ENCODE measurements around the gene GIGYF2. TPM values are rescaled to one million over a fixed set of nuclear protein-coding genes. Genes with fewer than 3 reads are reported as not detected.

Gene GIGYF2
- total RNA-seq, 6 donors from 2014 or later = 54.7 to 127 (median 70.8) TPM

GRCh38 chr2:232875256-232876121, 178.4 kb downstream of the GIGYF2 start:
- DNase-seq = peak in 1 of 2 donors; percentile 78
- H3K9me3 ChIP-seq = no peaks in the 10 kb centered on the region
- no peaks in the 10 kb centered on the region for H3K36me3 ChIP-seq
- WGBS, 2 donors = 33 to 94% methylated on average over 3 to 24 of the region's 37 CpGs
- ATAC-seq (ENCODE audit: low FRiP score in 2 of 2) = no peak
- H3K27ac ChIP-seq = no peak overlapping the region
- no peak for TF ChIP-seq EP300 (IDR thresholded peaks at IDR 0.05)
- no peak for TF ChIP-seq POLR2AphosphoS5 (IDR thresholded peaks at IDR 0.05)
- no peak for TF ChIP-seq CTCF (IDR thresholded peaks at IDR 0.05)
- TF ChIP-seq POLR2A (IDR thresholded peaks at IDR 0.05) = no peak
- peaks cover 7 to 18% (median 14%) of the 10 kb centered on the region in 4 donors for H3K4me1 ChIP-seq
- H3K4me3 ChIP-seq = peak overlapping the region in 3 of 4 donors; percentile 45 to 54 (median 52)
- peaks cover 0 to 20% (median 12%) of the 10 kb centered on the region in 4 donors for H3K27me3 ChIP-seq

GRCh38 chr2:232876161-232876977, 179.2 kb downstream of the GIGYF2 start:
- 2 to 3% methylated on average over 16 to 42 of the region's 119 CpGs for WGBS, 2 donors
- TF ChIP-seq EP300 (IDR thresholded peaks at IDR 0.05) = no peak
- TF ChIP-seq POLR2AphosphoS5 (IDR thresholded peaks at IDR 0.05) = no peak
- no peaks in the 10 kb centered on the region for H3K9me3 ChIP-seq
- no peaks in the 10 kb centered on the region for H3K36me3 ChIP-seq
- peaks cover 0 to 20% (median 12%) of the 10 kb centered on the region in 4 donors for H3K27me3 ChIP-seq
- DNase-seq (peak in 1 of 2 donors; percentile 87), ATAC-seq (ENCODE audit: low FRiP score in 2 of 2) (peak in 1 of 2 donors; percentile 9)
- peaks cover 7 to 18% (median 14%) of the 10 kb centered on the region in 4 donors for H3K4me1 ChIP-seq
- H3K27ac ChIP-seq = no peak overlapping the region
- peak overlapping the region in 3 of 4 donors; percentile 45 to 54 (median 52) for H3K4me3 ChIP-seq

DNA sequence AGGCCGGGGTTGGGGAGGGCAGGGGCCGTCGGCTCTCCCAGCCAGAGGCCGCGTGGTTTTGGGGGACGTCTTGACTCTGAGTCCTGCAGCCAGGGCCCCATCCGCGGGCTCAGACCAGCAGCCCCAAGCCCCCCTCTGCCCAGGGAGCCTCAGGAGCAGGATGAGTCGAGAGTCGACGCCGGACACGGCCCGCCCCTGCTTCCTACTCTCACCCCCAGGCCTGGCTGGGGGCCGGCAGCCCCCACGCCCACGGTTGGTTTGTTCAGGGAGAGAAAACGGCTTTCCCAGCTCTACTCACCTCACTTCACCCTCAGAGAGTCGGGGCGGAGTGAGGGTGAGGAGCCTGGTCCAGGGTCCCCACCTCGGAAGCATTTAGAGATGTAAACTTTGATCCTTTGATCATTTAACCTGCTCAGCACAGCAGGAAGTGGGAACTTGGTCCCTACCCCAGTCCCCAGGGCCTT, 179.9 kb downstream of the GIGYF2 start:
- DNase-seq (no peak), ATAC-seq (ENCODE audit: low FRiP score in 2 of 2) (no peak)
- H3K27me3 ChIP-seq = peaks cover 0 to 20% (median 12%) of the 10 kb centered on the region in 4 donors
- H3K27ac ChIP-seq = no peak overlapping the region
- H3K9me3 ChIP-seq = no peaks in the 10 kb centered on the region
- H3K36me3 ChIP-seq = no peaks in the 10 kb centered on the region
- H3K4me3 ChIP-seq = peak overlapping the region in 3 of 4 donors; percentile 45 to 54 (median 52)
- WGBS, 2 donors = 30 to 52% methylated on average over 3 to 14 of the region's 21 CpGs
- TF ChIP-seq CTCF (IDR thresholded peaks at IDR 0.05) (no peak), EP300 (IDR thresholded peaks at IDR 0.05) (no peak), POLR2AphosphoS5 (IDR thresholded peaks at IDR 0.05) (no peak), POLR2A (IDR thresholded peaks at IDR 0.05) (no peak)
- peaks cover 7 to 18% (median 14%) of the 10 kb centered on the region in 4 donors for H3K4me1 ChIP-seq

- H3K27ac ChIP-seq = no peak overlapping the region
- H3K36me3 ChIP-seq = no peaks in the 10 kb centered on the region
- H3K4me1 ChIP-seq = peaks cover 7 to 18% (median 14%) of the 10 kb centered on the region in 4 donors
- H3K9me3 ChIP-seq = no peaks in the 10 kb centered on the region
- no peak overlapping the region for H3K4me3 ChIP-seq
- 90 to 97% methylated on average over 4 to 13 of the region's 13 CpGs for WGBS, 2 donors
- DNase-seq = no peak
- H3K27me3 ChIP-seq = peaks cover 0 to 20% (median 12%) of the 10 kb centered on the region in 4 donors
- TF ChIP-seq POLR2A (IDR thresholded peaks at IDR 0.05) (no peak), CTCF (IDR thresholded peaks at IDR 0.05) (no peak), POLR2AphosphoS5 (IDR thresholded peaks at IDR 0.05) (no peak), EP300 (IDR thresholded peaks at IDR 0.05) (no peak)
- no peak for ATAC-seq (ENCODE audit: low FRiP score in 2 of 2)
Measured at GRCh38 chr2:232877940-232878511, 180.9 kb downstream of the GIGYF2 start.
